Measurements from ENCODE around the gene CASP10.

CASP10 gene

GRCh38 chr2:201194097-201194496, 11.2 kb downstream of the CASP10 start:
- peaks cover 55 to 78% (median 69%) of the 10 kb centered on the region in 10 experiments for H3K4me1 ChIP-seq
- H3K4me3 ChIP-seq, result peak overlapping the region in 2 of 10 experiments; percentile 10 to 19; a peak in 5 of 20 replicates
- H3K9ac ChIP-seq, result peak overlapping the region in 9 of 11 experiments; percentile 29 to 55 (median 36); a peak in 14 of 22 replicates
- peaks cover 22 to 58% (median 40%) of the 10 kb centered on the region in 11 experiments for H3K36me3 ChIP-seq
- peak overlapping the region; percentile 38 to 87 (median 74) for H3K4me2 ChIP-seq
- H3K9me3 ChIP-seq (replicated peaks in 1 of 11), result peaks cover 0 to 14% (median 6%) of the 10 kb centered on the region in 11 experiments; a peak in 8 of 22 replicates
- no peak for TF ChIP-seq Cebpa-rat (IDR thresholded peaks at IDR 0.05)
- H4K20me1 ChIP-seq, result no peaks in the 10 kb centered on the region; a peak in 2 of 22 replicates
- H3K27me3 ChIP-seq, result no peaks in the 10 kb centered on the region
- H3K27ac ChIP-seq, result peak overlapping the region; percentile 6 to 84 (median 70); a peak in 20 of 22 replicates

- Histone ChIP-seq H3K27ac (peak overlapping the region in 8 of 11 experiments; percentile 48 to 84 (median 72); a peak in 9 of 22 replicates), H3K4me1 (peaks cover 48 to 76% (median 64%) of the 10 kb centered on the region in 10 experiments), H3K4me2 (peak overlapping the region in 9 of 11 experiments; percentile 50 to 87 (median 72); a peak in 13 of 22 replicates), H4K20me1 (no peaks in the 10 kb centered on the region; a peak in 2 of 22 replicates), H3K36me3 (peaks cover 27 to 58% (median 41%) of the 10 kb centered on the region in 11 experiments), H3K9ac (no peak overlapping the region), H3K9me3 (replicated peaks in 1 of 11) (peaks cover 0 to 14% (median 6%) of the 10 kb centered on the region in 11 experiments; a peak in 8 of 22 replicates), H3K27me3 (no peaks in the 10 kb centered on the region), H3K4me3 (no peak overlapping the region)
- no peak for TF ChIP-seq Cebpa-rat (IDR thresholded peaks at IDR 0.05)
Measured at GRCh38 chr2:201195331-201195730, 12.4 kb downstream of the CASP10 start.

- H3K27ac ChIP-seq, result peak overlapping the region in 2 of 11 experiments; percentile 23 to 81; a peak in 1 of 22 replicates
- peaks cover 27 to 63% (median 47%) of the 10 kb centered on the region in 11 experiments for H3K36me3 ChIP-seq
- H4K20me1 ChIP-seq, result no peaks in the 10 kb centered on the region; a peak in 2 of 22 replicates
- no peak for TF ChIP-seq Cebpa-rat (IDR thresholded peaks at IDR 0.05)
- peaks cover 0 to 14% (median 6%) of the 10 kb centered on the region in 11 experiments; a peak in 8 of 22 replicates for H3K9me3 ChIP-seq (replicated peaks in 1 of 11)
- H3K4me1 ChIP-seq, result peaks cover 41 to 69% (median 58%) of the 10 kb centered on the region in 10 experiments
- peak overlapping the region in 2 of 11 experiments; percentile 67 to 80; a peak in 3 of 22 replicates for H3K4me2 ChIP-seq
- H3K4me3 ChIP-seq, result no peak overlapping the region
- no peak overlapping the region for H3K9ac ChIP-seq
- no peaks in the 10 kb centered on the region for H3K27me3 ChIP-seq
Measured at GRCh38 chr2:201196003-201196402, 13.1 kb downstream of the CASP10 start.

GRCh38 chr2:201196803-201197202, 13.9 kb downstream of the CASP10 start:
- peaks cover 0 to 14% (median 6%) of the 10 kb centered on the region in 11 experiments; a peak in 8 of 22 replicates for H3K9me3 ChIP-seq (replicated peaks in 1 of 11)
- H3K4me2 ChIP-seq, result peak overlapping the region in 1 of 11 experiments; percentile 47; a peak in 1 of 22 replicates
- H3K4me3 ChIP-seq, result no peak overlapping the region
- no peak for TF ChIP-seq Cebpa-rat (IDR thresholded peaks at IDR 0.05)
- no peak overlapping the region for H3K9ac ChIP-seq
- H3K36me3 ChIP-seq, result peaks cover 27 to 71% (median 53%) of the 10 kb centered on the region in 11 experiments
- no peaks in the 10 kb centered on the region for H3K27me3 ChIP-seq
- H3K27ac ChIP-seq, result 0 out of 22 replicates have a peak overlapping the region, but pooled peaks of 1 of the 11 experiments have one; percentile 23
- no peaks in the 10 kb centered on the region; a peak in 2 of 22 replicates for H4K20me1 ChIP-seq
- H3K4me1 ChIP-seq, result peaks cover 33 to 61% (median 50%) of the 10 kb centered on the region in 10 experiments

GRCh38 chr2:201197781-201198180, 14.8 kb downstream of the CASP10 start:
- TF ChIP-seq Cebpa-rat (IDR thresholded peaks at IDR 0.05), result no peak
- H3K27me3 ChIP-seq, result no peaks in the 10 kb centered on the region
- H3K9me3 ChIP-seq (replicated peaks in 1 of 11), result peaks cover 0 to 14% (median 6%) of the 10 kb centered on the region in 11 experiments; a peak in 8 of 22 replicates
- H3K27ac ChIP-seq, result peak overlapping the region in 4 of 11 experiments; percentile 2 to 35 (median 12); a peak in 3 of 22 replicates
- H4K20me1 ChIP-seq, result no peaks in the 10 kb centered on the region; a peak in 1 of 22 replicates
- peak overlapping the region in 7 of 11 experiments; percentile 4 to 48 (median 29); a peak in 11 of 22 replicates for H3K4me2 ChIP-seq
- H3K36me3 ChIP-seq, result peaks cover 27 to 70% (median 53%) of the 10 kb centered on the region in 11 experiments
- no peak overlapping the region for H3K9ac ChIP-seq
- H3K4me1 ChIP-seq, result peaks cover 23 to 57% (median 43%) of the 10 kb centered on the region in 10 experiments
- no peak overlapping the region for H3K4me3 ChIP-seq

GRCh38 chr2:201199847-201200246, 16.9 kb downstream of the CASP10 start:
- Histone ChIP-seq H3K4me2 (no peak overlapping the region), H3K27me3 (no peaks in the 10 kb centered on the region), H3K36me3 (peaks cover 27 to 70% (median 46%) of the 10 kb centered on the region in 11 experiments), H3K27ac (no peak overlapping the region), H4K20me1 (no peaks in the 10 kb centered on the region), H3K4me1 (peaks cover 7 to 55% (median 35%) of the 10 kb centered on the region in 10 experiments), H3K9me3 (replicated peaks in 1 of 11) (peaks cover 0 to 14% (median 6%) of the 10 kb centered on the region in 11 experiments; a peak in 8 of 22 replicates), H3K9ac (no peak overlapping the region), H3K4me3 (no peak overlapping the region)
- TF ChIP-seq Cebpa-rat (IDR thresholded peaks at IDR 0.05), result no peak

- H3K4me2 ChIP-seq, result no peak overlapping the region
- H3K9ac ChIP-seq, result no peak overlapping the region
- peaks cover 27 to 66% (median 46%) of the 10 kb centered on the region in 11 experiments for H3K36me3 ChIP-seq
- TF ChIP-seq Cebpa-rat (IDR thresholded peaks at IDR 0.05), result no peak
- H3K27ac ChIP-seq, result no peak overlapping the region
- no peak overlapping the region for H3K4me3 ChIP-seq
- no peaks in the 10 kb centered on the region for H3K27me3 ChIP-seq
- peaks cover 9 to 55% (median 35%) of the 10 kb centered on the region in 10 experiments for H3K4me1 ChIP-seq
- H3K9me3 ChIP-seq (replicated peaks in 1 of 11), result peaks cover 0 to 14% (median 6%) of the 10 kb centered on the region in 11 experiments; a peak in 8 of 22 replicates
- H4K20me1 ChIP-seq, result no peaks in the 10 kb centered on the region
Measured at GRCh38 chr2:201200345-201200744, 17.4 kb downstream of the CASP10 start.

GRCh38 chr2:201201371-201201770, 18.4 kb downstream of the CASP10 start:
- Histone ChIP-seq H3K4me3 (no peak overlapping the region), H3K27me3 (no peaks in the 10 kb centered on the region), H3K9ac (no peak overlapping the region), H3K9me3 (replicated peaks in 1 of 11) (peaks cover 0 to 10% (median 6%) of the 10 kb centered on the region in 11 experiments; a peak in 7 of 22 replicates), H4K20me1 (no peaks in the 10 kb centered on the region), H3K27ac (no peak overlapping the region), H3K4me1 (peaks cover 18 to 54% (median 39%) of the 10 kb centered on the region in 10 experiments), H3K4me2 (no peak overlapping the region), H3K36me3 (peaks cover 17 to 56% (median 36%) of the 10 kb centered on the region in 11 experiments)
- TF ChIP-seq Cebpa-rat (IDR thresholded peaks at IDR 0.05), result no peak

All from BLaER1 treated with 17β-estradiol and CSF1 and Interleukin-3, amounts not matched to agents 10 nM and 100 nM (cell line).